Osteoblast (primary cell): ENCODE measurements around the gene SEC23A. TPM values are rescaled to one million over a fixed set of nuclear protein-coding genes. Genes with fewer than 3 reads are reported as not detected.

ENCODE experiments used
- DNase-seq: peaks from one replicate; pipeline ENCODE4 v3.0.0; 2011; ENCODE audit warnings: low spot score, mixed read lengths; ENCODE audit not compliant: insufficient read length; ENCODE audit errors: missing footprints
- H2AFZ ChIP-seq: 2 replicates; pipeline ENCODE4 v1.6.0; 2011; ENCODE audit warnings: mild to moderate bottlenecking, low read length
- H3K27ac ChIP-seq: 2 replicates; pipeline ENCODE4 v1.5.1; 2011; ENCODE audit warnings: mild to moderate bottlenecking, low read depth, low read length, moderate library complexity
- H3K27me3 ChIP-seq: 2 replicates; pipeline ENCODE4 v1.6.0; 2012; ENCODE audit warnings: mild to moderate bottlenecking, control low read depth, inconsistent platforms, low read length, moderate library complexity; ENCODE audit not compliant: insufficient read depth
- H3K36me3 ChIP-seq: 2 replicates; pipeline ENCODE4 v1.5.1; 2011; ENCODE audit warnings: mild to moderate bottlenecking, low read length, control low read depth, moderate library complexity; ENCODE audit not compliant: insufficient read depth
- H3K4me1 ChIP-seq: 2 replicates; pipeline ENCODE4 v1.5.1; 2011; ENCODE audit warnings: mild to moderate bottlenecking, low read length, control low read depth, moderate library complexity; ENCODE audit not compliant: insufficient read depth
- H3K4me2 ChIP-seq: 2 replicates; pipeline ENCODE4 v1.6.0; 2011; ENCODE audit warnings: mild to moderate bottlenecking, low read length; ENCODE audit not compliant: insufficient read depth
- H3K4me3 ChIP-seq: fragments of 200-600 bp; sonication (generic); 3 replicates; pipeline ENCODE4 v1.5.1; 2012; ENCODE audit warnings: mild to moderate bottlenecking, low read length, inconsistent platforms; ENCODE audit not compliant: insufficient read depth
- H3K79me2 ChIP-seq: 2 replicates; pipeline ENCODE4 v1.6.0; 2012; ENCODE audit warnings: mild to moderate bottlenecking, low read length, control low read depth, inconsistent platforms; ENCODE audit not compliant: insufficient read depth
- H3K9me3 ChIP-seq: 2 replicates; pipeline ENCODE4 v1.5.1; 2011; ENCODE audit warnings: low read depth, low read length, control low read depth
- H4K20me1 ChIP-seq: 2 replicates; pipeline ENCODE4 v1.6.0; 2012; ENCODE audit warnings: mild to moderate bottlenecking, low read length, control low read depth; ENCODE audit not compliant: insufficient read depth
- CTCF ChIP-seq: IDR thresholded peaks from 2 replicates; pipeline ENCODE4 v1.5.1; 2011; ENCODE audit warnings: mild to moderate bottlenecking, low read depth, low read length, moderate library complexity; ENCODE audit errors: extremely low read depth
- total RNA-seq: library from RNA; depleted of rRNA; stranded (reverse); fragments of >200 nt; gene quantifications from 2 replicates; pipeline ENCODE4 v1.2.3, GENCODE V29; 2012

The SEC23A gene
- total RNA-seq, 1 donor = 326 TPM

DNA sequence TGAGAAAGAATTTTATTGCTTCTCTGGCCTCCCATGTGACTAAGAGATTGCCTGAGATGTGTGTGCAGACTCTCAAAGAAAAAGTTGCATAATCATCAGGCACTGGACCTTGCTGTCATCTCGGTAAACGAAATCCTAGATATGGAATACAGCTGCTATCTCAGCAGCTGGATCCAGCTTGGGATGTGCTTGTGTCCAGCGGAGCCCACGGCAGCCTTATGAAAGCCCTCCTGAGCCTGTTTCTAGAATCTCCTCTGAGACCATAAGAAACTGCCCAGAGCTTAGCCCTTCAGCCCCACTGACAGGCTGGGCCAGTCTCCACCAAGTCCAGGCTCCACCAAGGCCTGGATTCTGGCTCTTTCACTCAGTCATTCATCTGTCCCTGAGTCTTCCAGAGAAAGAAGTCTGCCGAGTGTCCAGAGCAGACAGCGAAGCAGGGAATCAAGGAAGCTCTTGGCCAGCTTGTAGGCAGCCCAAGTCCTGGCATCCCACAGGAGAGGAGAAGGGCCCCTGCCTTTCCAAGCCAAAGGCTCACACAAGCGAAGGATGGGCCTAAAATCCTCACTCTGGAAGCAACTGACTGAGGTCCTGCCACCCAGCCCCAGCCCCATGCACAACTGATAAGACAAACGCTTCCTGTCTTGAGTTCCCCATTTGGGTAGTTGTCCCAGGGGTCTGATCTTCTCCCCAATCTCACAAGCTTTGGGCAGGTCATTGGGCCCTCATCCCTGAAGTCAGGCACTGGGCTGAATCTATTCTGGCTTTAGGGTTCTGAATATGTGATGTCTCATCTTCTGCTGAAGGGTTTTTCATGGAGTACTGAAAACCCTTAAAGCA lies 97.8 kb downstream of the SEC23A start:
- Histone ChIP-seq H3K27me3 (no peaks in the 10 kb centered on the region), H3K4me3 (no peak overlapping the region), H3K4me2 (no peak overlapping the region), H4K20me1 (no peaks in the 10 kb centered on the region), H3K79me2 (no peaks in the 10 kb centered on the region), H3K4me1 (no peaks in the 10 kb centered on the region), H3K27ac (no peak overlapping the region), H2AFZ (no peak overlapping the region), H3K36me3 (no peaks in the 10 kb centered on the region), H3K9me3 (no peaks in the 10 kb centered on the region)
- no peak for TF ChIP-seq CTCF
- no peak for DNase-seq

- Histone ChIP-seq H3K79me2 (no peaks in the 10 kb centered on the region), H2AFZ (no peak overlapping the region), H3K4me1 (no peaks in the 10 kb centered on the region), H3K4me2 (no peak overlapping the region), H4K20me1 (no peaks in the 10 kb centered on the region), H3K9me3 (no peaks in the 10 kb centered on the region), H3K27me3 (no peaks in the 10 kb centered on the region), H3K36me3 (no peaks in the 10 kb centered on the region), H3K4me3 (no peak overlapping the region), H3K27ac (no peak overlapping the region)
- no peak for DNase-seq
- TF ChIP-seq CTCF = no peak
Measured at GRCh38 chr14:38999949-39000348, 103.1 kb downstream of the SEC23A start.

DNA sequence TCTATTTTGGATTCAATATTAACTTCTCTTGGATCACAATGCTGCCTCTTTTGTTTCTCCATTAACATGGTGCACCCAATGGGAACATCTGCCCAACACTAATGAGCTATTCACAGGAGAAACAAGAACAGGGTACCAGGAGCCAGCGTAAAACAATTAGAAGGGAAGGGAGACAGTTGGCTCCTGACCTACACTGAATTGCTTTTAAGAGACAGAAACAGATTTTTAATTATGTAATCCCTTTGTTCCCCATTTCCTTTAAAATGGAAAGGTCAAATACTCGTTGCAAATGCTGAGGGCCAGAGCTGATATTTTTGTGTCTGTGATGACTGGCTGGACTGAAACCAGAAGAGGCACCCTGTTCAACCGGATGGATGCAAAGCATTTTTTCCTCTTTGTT lies 108.3 kb downstream of the SEC23A start:
- Histone ChIP-seq H3K27me3 (no peaks in the 10 kb centered on the region), H3K4me1 (no peaks in the 10 kb centered on the region), H4K20me1 (no peaks in the 10 kb centered on the region), H3K4me3 (no peak overlapping the region), H3K4me2 (no peak overlapping the region), H3K79me2 (no peaks in the 10 kb centered on the region), H3K27ac (no peak overlapping the region), H2AFZ (no peak overlapping the region), H3K9me3 (no peaks in the 10 kb centered on the region), H3K36me3 (no peaks in the 10 kb centered on the region)
- TF ChIP-seq CTCF = no peak
- DNase-seq = no peak

GRCh38 chr14:38993981-38994380 lies 109.1 kb downstream of the SEC23A start:
- H3K79me2 ChIP-seq = no peaks in the 10 kb centered on the region
- no peak for DNase-seq
- no peak overlapping the region for H3K4me3 ChIP-seq
- H3K27ac ChIP-seq = no peak overlapping the region
- no peaks in the 10 kb centered on the region for H3K4me1 ChIP-seq
- no peak for TF ChIP-seq CTCF
- H4K20me1 ChIP-seq = no peaks in the 10 kb centered on the region
- H3K36me3 ChIP-seq = no peaks in the 10 kb centered on the region
- no peaks in the 10 kb centered on the region for H3K27me3 ChIP-seq
- no peaks in the 10 kb centered on the region for H3K9me3 ChIP-seq
- H2AFZ ChIP-seq = no peak overlapping the region
- H3K4me2 ChIP-seq = no peak overlapping the region
